ENCODE results near the gene MGRN1. TPM values are rescaled to one million over a fixed set of nuclear protein-coding genes. Genes with fewer than 3 reads are reported as not detected.
A peak's percentile ranks its signal among the peaks of the same experiment; 100 is the strongest.

The MGRN1 gene
- total and polyA plus RNA-seq, 2 of the 13 experiments (the other 11 are each of a cell fraction or from before 2014, with no cell fraction given) = 11.9 to 12.6 TPM

- TF ChIP-seq KLF12 (CRISPR knock-in tag; IDR thresholded peaks at IDR 0.05; ENCODE audit: borderline replicate concordance) (peak; percentile 56; the same call in 1 of the 2 replicates), YEATS2 (CRISPR knock-in tag; IDR thresholded peaks at IDR 0.05; ENCODE audit: borderline replicate concordance) (peak; percentile 70; the same call in 1 of the 2 replicates), ZNF691 (CRISPR knock-in tag; IDR thresholded peaks at IDR 0.05; ENCODE audit: borderline replicate concordance, low read depth) (peak; percentile 18; the same call in 1 of the 2 replicates), PCBP1 (IDR thresholded peaks at IDR 0.05; ENCODE audit: borderline replicate concordance, low read depth, low read length) (peak; percentile 25; the same call in 1 of the 2 replicates), TBL1XR1 (IDR thresholded peaks at IDR 0.05; ENCODE audit: borderline replicate concordance, low read length, partially characterized antibody) (no peak), ZNF33A (CRISPR knock-in tag; IDR thresholded peaks at IDR 0.05; ENCODE audit: borderline replicate concordance) (no peak), ZNF710 (CRISPR knock-in tag; IDR thresholded peaks at IDR 0.05; ENCODE audit: borderline replicate concordance) (no peak), NFYB (CRISPR knock-in tag; IDR thresholded peaks at IDR 0.05) (peak; percentile 90), ZNF552 (CRISPR knock-in tag; IDR thresholded peaks at IDR 0.05; ENCODE audit: borderline replicate concordance) (no peak), ZNF879 (CRISPR knock-in tag; IDR thresholded peaks at IDR 0.05) (peak; percentile 85; the same call in 1 of the 2 replicates), RBFOX2 (IDR thresholded peaks at IDR 0.05; ENCODE audit: low read depth, low read length) (peak; percentile 69), BHLHE40 (IDR thresholded peaks at IDR 0.05; ENCODE audit: low read length) (peak; percentile 56; the same call in 1 of the 2 replicates), NR2F2 (IDR thresholded peaks at IDR 0.05; ENCODE audit: borderline replicate concordance, low read depth) (peak; percentile 30; the same call in 1 of the 2 replicates), BCL3 (CRISPR knock-in tag; IDR thresholded peaks at IDR 0.05) (peak; percentile 23; the same call in 1 of the 2 replicates), KAT2B (IDR thresholded peaks at IDR 0.05; ENCODE audit: borderline replicate concordance, low read depth, low read length) (no peak), ZNF12 (CRISPR knock-in tag; IDR thresholded peaks at IDR 0.05) (0 out of 2 replicates have a peak, but pooled peaks have one; percentile 25), EP300 (IDR thresholded peaks at IDR 0.05; ENCODE audit: low read depth in 2 of 2, low read length in 2 of 2) (0 out of 4 replicates have a peak, but pooled peaks of 1 of the 2 experiments have one; percentile 8), EP300 (CRISPR knock-in tag; IDR thresholded peaks at IDR 0.05; ENCODE audit: borderline replicate concordance) (no peak), SP2 (CRISPR knock-in tag; IDR thresholded peaks at IDR 0.05) (peak; percentile 93), PLSCR1 (CRISPR knock-in tag; IDR thresholded peaks at IDR 0.05; ENCODE audit: borderline replicate concordance) (no peak), CEBPG (CRISPR knock-in tag; IDR thresholded peaks at IDR 0.05) (peak; percentile 8; the same call in 1 of the 2 replicates), E2F1 (CRISPR knock-in tag; IDR thresholded peaks at IDR 0.05) (peak; percentile 23)
These were observed 8.4 kb upstream of the MGRN1 start (continued) for GRCh38 chr16:4616047-4616811.

Data from HepG2 (cell line).